Endothelial cell (in vitro differentiated cells): Measurements from ENCODE around the gene KSR1. TPM values are rescaled to one million over a fixed set of nuclear protein-coding genes. Genes with fewer than 3 reads are reported as not detected.

Source experiments
- DNase-seq: peaks from one replicate; pipeline ENCODE4 v3.0.0; 2021; ENCODE audit warnings: low spot score
- H3K27ac Mint-ChIP-seq: one replicate; pipeline ENCODE4 v1.8.0; 2021; ENCODE audit warnings: mixed read lengths, inconsistent platforms; ENCODE audit not compliant: unreplicated experiment
- H3K27me3 Mint-ChIP-seq: one replicate; pipeline ENCODE4 v1.8.0; 2021; ENCODE audit warnings: mild to moderate bottlenecking, moderate library complexity, mixed read lengths, inconsistent platforms; ENCODE audit not compliant: unreplicated experiment
- H3K36me3 Mint-ChIP-seq: one replicate; pipeline ENCODE4 v1.8.0; 2021; ENCODE audit warnings: mild to moderate bottlenecking, low read depth, mixed read lengths, inconsistent platforms; ENCODE audit not compliant: unreplicated experiment
- H3K4me1 Mint-ChIP-seq: one replicate; pipeline ENCODE4 v1.8.0; 2021; ENCODE audit warnings: mild to moderate bottlenecking, mixed read lengths, inconsistent platforms; ENCODE audit not compliant: unreplicated experiment
- H3K4me3 Mint-ChIP-seq: one replicate; pipeline ENCODE4 v1.8.0; 2021; ENCODE audit warnings: mild to moderate bottlenecking, mixed read lengths, inconsistent platforms; ENCODE audit not compliant: unreplicated experiment
- H3K9me3 Mint-ChIP-seq: one replicate; pipeline ENCODE4 v1.8.0; 2021; ENCODE audit warnings: mixed read lengths, inconsistent platforms; ENCODE audit not compliant: unreplicated experiment
- total RNA-seq: library from RNA; stranded (reverse); fragmentation: NEBNext Ultra II Directional; extraction: Animal tissue kit (Norgen Biotek cat#: 25700); gene quantifications from one replicate; pipeline ENCODE4 v1.2.1, GENCODE V29; 2021; ENCODE audit not compliant: unreplicated experiment
- TF ChIP-seq, protein P1 (sequence below): fragments of 200-600 bp; sonication (generic); IDR thresholded peaks from one replicate; pipeline ENCODE4 v1.5.0; 2021; ENCODE audit warnings: antibody characterized with exemption; ENCODE audit not compliant: unreplicated experiment

KSR1 gene
- total RNA-seq, 1 donor from 2014 or later: 65.2 TPM

DNA sequence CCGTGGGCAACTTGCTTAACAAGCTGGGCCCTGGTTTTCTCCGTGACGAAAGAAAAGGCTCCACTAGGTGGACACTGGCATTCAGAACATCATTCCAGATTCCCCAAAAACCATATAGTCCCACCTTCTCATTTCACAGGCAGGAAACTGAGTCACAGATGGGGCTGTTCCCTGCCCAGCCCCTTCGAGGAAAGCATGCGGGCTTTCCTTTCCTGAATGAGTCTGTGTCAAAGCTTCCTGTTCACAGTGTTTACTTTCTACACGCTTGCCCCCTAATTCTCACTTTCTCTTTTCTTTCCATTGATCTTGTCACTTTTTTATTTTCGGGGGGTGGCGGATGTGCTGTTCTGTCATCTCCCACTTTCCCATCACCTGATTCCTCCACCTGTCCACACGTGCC is 164.5 kb downstream of the KSR1 start:
- peaks cover 11% of the 10 kb centered on the region for H3K4me1 Mint-ChIP-seq
- H3K27ac Mint-ChIP-seq: no peak overlapping the region
- H3K4me3 Mint-ChIP-seq: no peak overlapping the region
- no peaks in the 10 kb centered on the region for H3K9me3 Mint-ChIP-seq
- no peak for DNase-seq
- peaks cover 8% of the 10 kb centered on the region for H3K27me3 Mint-ChIP-seq
- TF ChIP-seq, protein P1, sequence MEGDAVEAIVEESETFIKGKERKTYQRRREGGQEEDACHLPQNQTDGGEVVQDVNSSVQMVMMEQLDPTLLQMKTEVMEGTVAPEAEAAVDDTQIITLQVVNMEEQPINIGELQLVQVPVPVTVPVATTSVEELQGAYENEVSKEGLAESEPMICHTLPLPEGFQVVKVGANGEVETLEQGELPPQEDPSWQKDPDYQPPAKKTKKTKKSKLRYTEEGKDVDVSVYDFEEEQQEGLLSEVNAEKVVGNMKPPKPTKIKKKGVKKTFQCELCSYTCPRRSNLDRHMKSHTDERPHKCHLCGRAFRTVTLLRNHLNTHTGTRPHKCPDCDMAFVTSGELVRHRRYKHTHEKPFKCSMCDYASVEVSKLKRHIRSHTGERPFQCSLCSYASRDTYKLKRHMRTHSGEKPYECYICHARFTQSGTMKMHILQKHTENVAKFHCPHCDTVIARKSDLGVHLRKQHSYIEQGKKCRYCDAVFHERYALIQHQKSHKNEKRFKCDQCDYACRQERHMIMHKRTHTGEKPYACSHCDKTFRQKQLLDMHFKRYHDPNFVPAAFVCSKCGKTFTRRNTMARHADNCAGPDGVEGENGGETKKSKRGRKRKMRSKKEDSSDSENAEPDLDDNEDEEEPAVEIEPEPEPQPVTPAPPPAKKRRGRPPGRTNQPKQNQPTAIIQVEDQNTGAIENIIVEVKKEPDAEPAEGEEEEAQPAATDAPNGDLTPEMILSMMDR: no peak
- peaks cover 56% of the 10 kb centered on the region for H3K36me3 Mint-ChIP-seq

DNA sequence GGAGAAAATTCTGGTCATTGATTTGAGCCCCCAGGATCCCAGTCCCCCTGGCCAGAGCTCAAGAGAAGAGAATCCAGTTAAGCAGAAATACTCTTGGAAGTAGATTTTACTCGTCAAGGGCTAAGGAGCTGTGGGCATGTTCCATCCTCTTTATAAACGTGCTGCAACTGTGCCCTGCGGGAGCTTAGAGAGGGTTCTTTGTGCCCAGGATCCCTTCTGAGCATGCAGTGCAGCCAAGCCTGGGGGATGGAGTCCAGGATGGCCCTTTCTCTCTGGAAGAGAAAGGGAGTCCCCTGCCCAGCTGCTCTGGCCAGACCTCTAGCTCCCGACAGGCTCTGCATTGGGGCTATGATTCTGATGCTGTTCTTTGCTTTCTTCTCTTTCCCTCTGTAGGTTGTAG is 165.3 kb downstream of the KSR1 start:
- DNase-seq: no peak
- Mint-ChIP-seq H3K27ac (no peak overlapping the region), H3K36me3 (peaks cover 53% of the 10 kb centered on the region), H3K9me3 (no peaks in the 10 kb centered on the region), H3K4me3 (no peak overlapping the region), H3K4me1 (peaks cover 14% of the 10 kb centered on the region), H3K27me3 (peaks cover 8% of the 10 kb centered on the region)
- TF ChIP-seq, protein P1: no peak

DNA sequence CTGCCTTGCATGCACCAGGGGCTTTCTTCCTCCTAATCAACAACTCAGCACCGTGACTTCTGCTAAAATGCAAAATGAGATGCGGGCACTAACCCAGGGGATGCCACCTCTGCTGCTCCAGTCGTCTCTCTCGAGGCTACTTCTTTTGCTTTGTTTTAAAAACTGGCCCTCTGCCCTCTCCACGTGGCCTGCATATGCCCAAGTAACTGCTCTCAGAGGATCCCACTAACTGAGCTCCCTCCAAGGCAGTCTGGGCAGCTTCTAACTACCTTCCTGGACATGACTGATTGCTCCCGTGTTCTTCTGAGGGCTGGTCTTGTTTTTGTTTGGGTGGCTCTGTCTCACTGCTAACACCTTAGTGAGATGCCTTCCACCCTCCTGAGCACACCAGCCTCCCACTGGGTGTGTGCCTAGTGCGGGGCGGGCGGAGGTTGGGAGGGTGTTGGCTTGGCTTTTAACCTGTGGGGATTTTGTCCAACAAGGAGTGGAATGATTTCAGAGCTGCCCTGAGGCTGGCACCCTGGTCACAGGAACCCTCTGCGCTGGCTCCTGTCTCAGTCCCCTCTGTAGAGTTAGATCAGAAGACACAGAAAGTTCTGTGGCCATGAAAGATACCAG is 165.8 kb downstream of the KSR1 start:
- peaks cover 49% of the 10 kb centered on the region for H3K36me3 Mint-ChIP-seq
- TF ChIP-seq, protein P1: no peak
- H3K27ac Mint-ChIP-seq: no peak overlapping the region
- no peak for DNase-seq
- H3K4me1 Mint-ChIP-seq: peaks cover 14% of the 10 kb centered on the region
- no peak overlapping the region for H3K4me3 Mint-ChIP-seq
- no peaks in the 10 kb centered on the region for H3K9me3 Mint-ChIP-seq
- peaks cover 8% of the 10 kb centered on the region for H3K27me3 Mint-ChIP-seq

DNA sequence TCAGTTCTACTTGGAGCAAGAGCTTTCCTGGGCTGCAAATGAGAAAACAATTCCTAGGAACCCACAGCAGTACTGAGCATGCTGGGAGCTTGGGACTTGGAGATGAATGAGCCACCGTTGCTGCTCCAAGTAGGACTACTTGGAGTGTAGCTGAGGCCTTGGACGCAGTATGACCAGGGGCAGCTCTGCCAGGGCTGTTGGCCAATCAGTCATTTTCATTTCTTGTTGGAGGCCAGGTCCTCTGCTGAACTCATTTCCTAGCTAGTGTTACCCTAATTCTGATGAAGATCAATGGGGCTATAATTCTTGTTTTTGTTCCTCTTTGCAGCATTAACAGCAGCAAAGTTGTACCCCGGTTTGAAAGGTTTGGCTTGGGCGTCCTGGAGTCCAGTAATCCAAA is 166.7 kb downstream of the KSR1 start:
- Mint-ChIP-seq H3K36me3 (peaks cover 53% of the 10 kb centered on the region), H3K27ac (no peak overlapping the region), H3K4me3 (no peak overlapping the region), H3K4me1 (peaks cover 14% of the 10 kb centered on the region), H3K9me3 (no peaks in the 10 kb centered on the region), H3K27me3 (peaks cover 8% of the 10 kb centered on the region)
- TF ChIP-seq, protein P1: no peak
- no peak for DNase-seq

DNA sequence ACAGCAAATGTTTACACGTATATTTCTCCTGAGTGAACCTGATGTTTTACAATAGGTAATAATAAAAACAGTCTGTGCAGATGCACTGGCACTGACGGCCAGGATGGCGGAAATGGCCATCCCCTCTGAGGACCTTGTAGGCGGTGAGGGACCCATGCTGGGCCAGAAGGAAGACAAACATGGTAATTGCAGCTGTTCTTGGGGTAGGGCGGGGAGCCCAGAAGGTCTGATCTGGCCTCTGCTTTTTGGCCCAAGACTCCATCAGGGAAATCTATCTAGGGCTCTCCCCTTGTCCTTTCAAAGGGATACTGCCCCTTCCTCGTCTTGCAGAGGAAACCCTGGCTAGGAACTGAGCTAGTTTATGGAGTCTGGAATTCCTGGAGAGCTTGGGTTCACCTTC is 167.4 kb downstream of the KSR1 start:
- Mint-ChIP-seq H3K27ac (no peak overlapping the region), H3K36me3 (peaks cover 48% of the 10 kb centered on the region), H3K4me1 (peaks cover 14% of the 10 kb centered on the region), H3K9me3 (no peaks in the 10 kb centered on the region), H3K27me3 (peaks cover 8% of the 10 kb centered on the region), H3K4me3 (no peak overlapping the region)
- TF ChIP-seq, protein P1: no peak
- DNase-seq: no peak
